22Rv1 (cell line): ENCODE data around the gene BCAS4.

ENCODE experiments used
- ZFX ChIP-seq: fragments of 450-650 bp; IDR thresholded peaks from 2 replicates; pipeline ENCODE4 v1.6.1; 2017; ENCODE audit warnings: antibody characterized with exemption, borderline replicate concordance
- TF ChIP-seq, protein P1 (sequence below): fragments of 450-650 bp; IDR thresholded peaks from 2 replicates; pipeline ENCODE4 v1.5.1; 2017; ENCODE audit warnings: mild to moderate bottlenecking

GRCh38 chr20:50866036-50866685 is 71.3 kb downstream of the BCAS4 start:
- TF ChIP-seq, protein P1, sequence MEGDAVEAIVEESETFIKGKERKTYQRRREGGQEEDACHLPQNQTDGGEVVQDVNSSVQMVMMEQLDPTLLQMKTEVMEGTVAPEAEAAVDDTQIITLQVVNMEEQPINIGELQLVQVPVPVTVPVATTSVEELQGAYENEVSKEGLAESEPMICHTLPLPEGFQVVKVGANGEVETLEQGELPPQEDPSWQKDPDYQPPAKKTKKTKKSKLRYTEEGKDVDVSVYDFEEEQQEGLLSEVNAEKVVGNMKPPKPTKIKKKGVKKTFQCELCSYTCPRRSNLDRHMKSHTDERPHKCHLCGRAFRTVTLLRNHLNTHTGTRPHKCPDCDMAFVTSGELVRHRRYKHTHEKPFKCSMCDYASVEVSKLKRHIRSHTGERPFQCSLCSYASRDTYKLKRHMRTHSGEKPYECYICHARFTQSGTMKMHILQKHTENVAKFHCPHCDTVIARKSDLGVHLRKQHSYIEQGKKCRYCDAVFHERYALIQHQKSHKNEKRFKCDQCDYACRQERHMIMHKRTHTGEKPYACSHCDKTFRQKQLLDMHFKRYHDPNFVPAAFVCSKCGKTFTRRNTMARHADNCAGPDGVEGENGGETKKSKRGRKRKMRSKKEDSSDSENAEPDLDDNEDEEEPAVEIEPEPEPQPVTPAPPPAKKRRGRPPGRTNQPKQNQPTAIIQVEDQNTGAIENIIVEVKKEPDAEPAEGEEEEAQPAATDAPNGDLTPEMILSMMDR = no peak
- no peak for TF ChIP-seq ZFX
